Mucosa of rectum (tissue), 2 donors: Measurements from ENCODE around the gene FAIM2.
"Not testable (repeated sequence)": the region's sequence is repeated elsewhere in the genome, so short reads cannot be mapped to it uniquely, and the experiment has no call there.

Experiments used
- H3K27ac ChIP-seq, 2 donors: one replicate each; pipeline ENCODE4 v1.7.0; 2013; ENCODE audit warnings: inconsistent platforms in 2 of 2, low read depth in 2 of 2, low read length in 2 of 2
- H3K27me3 ChIP-seq, 2 donors: one replicate each; pipeline ENCODE4 v1.7.0; 2013; ENCODE audit warnings: low read length in 2 of 2; ENCODE audit not compliant: control insufficient read depth in 2 of 2, insufficient read depth in 2 of 2
- H3K36me3 ChIP-seq, 2 donors: one replicate each; pipeline ENCODE4 v1.7.0; 2013; ENCODE audit warnings: low read length in 2 of 2; ENCODE audit not compliant: control insufficient read depth in 2 of 2, insufficient read depth in 2 of 2
- H3K4me1 ChIP-seq, 2 donors: one replicate each; pipeline ENCODE4 v1.7.0; 2013; ENCODE audit warnings: low read length in 2 of 2, mild to moderate bottlenecking in 1 of 2; ENCODE audit not compliant: control insufficient read depth in 2 of 2, insufficient read depth in 2 of 2
- H3K4me3 ChIP-seq, 2 donors: one replicate each; pipeline ENCODE4 v1.7.0; 2013; ENCODE audit warnings: low read length in 2 of 2
- H3K9ac ChIP-seq, 2 donors: one replicate each; pipeline ENCODE4 v1.7.0; 2013; ENCODE audit warnings: low read length in 2 of 2, low read depth in 1 of 2, mild to moderate bottlenecking in 1 of 2
- H3K9me3 ChIP-seq, 2 donors: one replicate each; pipeline ENCODE4 v1.7.0; 2013; ENCODE audit warnings: low read length in 2 of 2; ENCODE audit not compliant: control insufficient read depth in 2 of 2
- donor health status: healthy.
- donor health status: Normal muscosa, but diverticular disease.

Gene FAIM2

DNA sequence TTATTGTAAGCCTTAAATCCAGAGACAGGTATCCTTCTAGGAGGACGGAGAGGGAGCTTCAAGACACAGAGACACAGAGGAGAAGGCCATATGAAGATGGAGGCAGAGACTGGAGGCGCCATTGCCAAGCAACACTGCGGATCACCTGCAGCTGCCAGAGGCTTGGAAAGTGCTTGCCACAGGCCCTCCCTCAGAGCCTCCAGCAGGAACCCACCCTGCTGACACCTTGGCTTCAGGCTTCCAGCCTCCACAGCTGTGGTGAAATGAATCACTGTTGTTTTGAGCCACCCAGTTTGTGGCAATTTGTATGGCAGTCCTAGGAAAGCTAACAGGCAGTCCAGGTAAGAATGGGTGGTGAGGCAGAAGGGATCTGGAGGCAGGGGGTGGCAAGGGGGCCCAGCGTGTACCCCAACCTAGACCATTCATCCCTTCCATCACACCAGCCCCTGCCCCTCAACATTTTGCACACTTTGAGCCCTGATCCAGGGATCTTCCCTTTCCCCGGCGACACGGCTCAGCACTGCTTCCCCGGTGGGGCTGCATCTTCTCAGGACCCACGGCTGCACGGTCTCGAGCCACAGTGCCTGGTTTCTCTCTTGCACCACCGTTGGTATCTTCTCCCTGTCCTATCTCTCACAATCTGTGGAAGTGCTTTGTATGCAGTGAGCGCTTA lies 38.5 kb downstream of the FAIM2 start:
- Histone ChIP-seq H3K9me3 (no peaks in the 10 kb centered on the region), H3K9ac (no peak overlapping the region), H3K4me1 (peaks cover 6 to 22% of the 10 kb centered on the region in 2 donors), H3K36me3 (no peaks in the 10 kb centered on the region), H3K27me3 (no peaks in the 10 kb centered on the region), H3K4me3 (no peak overlapping the region), H3K27ac (no peak overlapping the region)

GRCh38 chr12:49864798-49865090 lies 39.0 kb downstream of the FAIM2 start:
- H3K9ac ChIP-seq = no peak overlapping the region
- H3K27ac ChIP-seq = no peak overlapping the region
- peaks cover 6 to 22% of the 10 kb centered on the region in 2 donors for H3K4me1 ChIP-seq

GRCh38 chr12:49863946-49864797 lies 39.5 kb downstream of the FAIM2 start:
- Histone ChIP-seq H3K9ac (no peak overlapping the region), H3K27ac (no peak overlapping the region), H3K27me3 (no peaks in the 10 kb centered on the region), H3K4me1 (peaks cover 6 to 21% of the 10 kb centered on the region in 2 donors), H3K9me3 (no peaks in the 10 kb centered on the region), H3K4me3 (no peak overlapping the region), H3K36me3 (no peaks in the 10 kb centered on the region)

More at GRCh38 chr12:49864798-49865090, 39.0 kb downstream of the FAIM2 start:
- no peaks in the 10 kb centered on the region for H3K9me3 ChIP-seq
- no peaks in the 10 kb centered on the region for H3K27me3 ChIP-seq
- no peak overlapping the region for H3K4me3 ChIP-seq
- H3K36me3 ChIP-seq = no peaks in the 10 kb centered on the region

GRCh38 chr12:49860921-49861320 lies 42.8 kb downstream of the FAIM2 start:
- not testable (repeated sequence) for H3K27me3 ChIP-seq, H3K36me3 ChIP-seq, H3K9ac ChIP-seq, H3K27ac ChIP-seq, H3K9me3 ChIP-seq, H3K4me3 ChIP-seq
- peaks cover 0 to 10% of the 10 kb centered on the region in 2 donors for H3K4me1 ChIP-seq

- H3K9ac ChIP-seq, H3K4me1 ChIP-seq, H3K36me3 ChIP-seq, H3K27me3 ChIP-seq, H3K4me3 ChIP-seq, H3K27ac ChIP-seq, H3K9me3 ChIP-seq: not testable (repeated sequence)
These were observed 47.8 kb downstream of the FAIM2 start for GRCh38 chr12:49855890-49856289.

GRCh38 chr12:49854976-49855375 lies 48.7 kb downstream of the FAIM2 start:
- Histone ChIP-seq H3K27me3 (peaks cover 0 to 2% of the 10 kb centered on the region in 2 donors), H3K4me3 (no peak overlapping the region), H3K9me3 (no peaks in the 10 kb centered on the region), H3K4me1 (no peaks in the 10 kb centered on the region), H3K9ac (no peak overlapping the region), H3K27ac (no peak overlapping the region), H3K36me3 (no peaks in the 10 kb centered on the region)

DNA sequence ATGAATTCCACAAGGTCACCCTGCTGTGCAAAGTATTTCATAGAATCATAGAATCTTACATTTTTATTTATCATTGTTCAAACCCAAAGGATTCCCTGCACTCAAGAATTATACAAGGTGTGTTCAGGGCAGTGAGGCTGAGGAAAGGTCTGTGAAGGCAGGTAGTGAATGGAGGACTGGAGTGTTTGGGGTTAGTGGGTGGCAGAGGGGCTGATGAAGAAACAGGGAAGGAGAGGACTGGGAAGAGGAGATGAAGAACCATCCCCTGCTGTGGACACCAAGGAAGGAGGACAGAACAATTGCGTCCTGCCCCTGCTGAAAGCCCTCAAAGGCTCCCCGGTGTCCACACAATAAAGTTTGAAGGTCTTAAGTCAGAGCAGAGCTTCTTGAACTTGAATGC lies 50.0 kb downstream of the FAIM2 start:
- Histone ChIP-seq H3K9ac (no peak overlapping the region), H3K36me3 (no peaks in the 10 kb centered on the region), H3K27me3 (peaks cover 2 to 5% of the 10 kb centered on the region in 2 donors), H3K27ac (no peak overlapping the region), H3K9me3 (no peaks in the 10 kb centered on the region), H3K4me1 (no peaks in the 10 kb centered on the region), H3K4me3 (no peak overlapping the region)

DNA sequence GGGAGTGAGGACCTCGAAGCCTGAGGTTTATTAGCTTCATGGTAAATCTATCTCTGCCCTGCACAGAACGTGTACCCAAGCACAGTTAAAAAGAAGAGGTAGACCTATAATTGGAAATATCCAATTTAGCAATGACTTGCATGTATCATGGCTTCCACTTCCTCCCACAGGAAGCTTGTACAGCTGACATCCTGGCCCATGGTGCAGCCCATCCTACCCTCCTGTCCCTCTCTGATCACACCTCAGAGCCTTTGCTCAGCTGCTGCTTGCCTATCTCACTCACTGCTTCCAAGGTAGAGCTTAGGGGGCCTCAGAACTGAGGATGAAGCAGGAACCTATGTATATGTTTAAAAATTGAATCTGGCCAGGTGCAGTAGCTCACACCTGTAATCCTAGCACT lies 56.5 kb downstream of the FAIM2 start:
- H3K27me3 ChIP-seq = peaks cover 7 to 11% of the 10 kb centered on the region in 2 donors
- no peak overlapping the region for H3K27ac ChIP-seq
- no peaks in the 10 kb centered on the region for H3K36me3 ChIP-seq
- no peaks in the 10 kb centered on the region for H3K9me3 ChIP-seq
- H3K4me1 ChIP-seq = peaks cover 3 to 5% of the 10 kb centered on the region in 2 donors
- H3K4me3 ChIP-seq = no peak overlapping the region
- H3K9ac ChIP-seq = no peak overlapping the region

DNA sequence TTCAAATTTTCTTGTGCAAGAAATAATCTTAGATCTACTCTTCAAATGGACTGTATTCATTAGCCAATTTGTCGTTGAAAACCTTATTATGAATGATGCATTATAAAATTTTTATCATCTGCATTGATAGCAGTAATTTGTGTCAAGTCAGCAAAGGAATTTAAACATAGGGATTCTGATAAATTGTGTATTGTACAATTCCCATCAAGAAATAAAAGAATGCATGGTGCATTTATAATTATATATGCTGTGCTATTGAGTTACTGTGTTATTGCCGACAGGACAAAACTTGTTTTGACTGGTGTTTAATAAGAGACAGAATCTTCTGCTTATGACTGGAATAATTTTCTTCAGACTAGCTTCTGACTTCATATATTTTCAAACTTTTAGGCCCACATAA lies 57.7 kb downstream of the FAIM2 start:
- no peak overlapping the region for H3K27ac ChIP-seq
- H3K9ac ChIP-seq = no peak overlapping the region
- peaks cover 5 to 11% of the 10 kb centered on the region in 2 donors for H3K27me3 ChIP-seq
- H3K4me3 ChIP-seq = no peak overlapping the region
- H3K36me3 ChIP-seq = no peaks in the 10 kb centered on the region
- H3K4me1 ChIP-seq = peaks cover 3 to 10% of the 10 kb centered on the region in 2 donors
- no peaks in the 10 kb centered on the region for H3K9me3 ChIP-seq

DNA sequence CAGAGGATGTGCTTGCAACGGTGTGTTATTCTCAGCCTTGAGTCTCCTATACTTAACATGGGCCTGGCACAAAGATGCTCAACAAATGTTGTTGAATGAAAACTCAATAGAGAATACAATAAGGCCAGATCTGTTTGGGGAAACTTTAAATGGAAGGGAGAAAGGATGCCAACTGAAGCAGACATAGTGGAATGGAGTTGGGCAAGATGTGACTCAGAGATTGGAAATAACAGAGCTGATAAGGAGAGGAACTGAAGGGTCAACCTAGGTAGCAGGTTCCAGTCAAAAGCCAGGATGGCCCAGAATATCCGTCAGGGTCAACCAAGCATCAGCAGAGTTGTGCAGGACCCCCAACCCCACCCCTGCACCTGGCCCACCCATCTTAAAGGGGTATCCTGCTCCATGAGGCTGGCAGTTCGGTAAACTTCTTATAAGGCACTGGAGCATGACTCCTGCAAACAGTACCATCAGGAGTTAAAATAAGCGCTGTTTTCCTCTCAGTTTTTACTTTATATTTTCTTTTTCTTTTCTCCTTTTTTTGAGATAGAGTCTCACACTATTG lies 59.7 kb downstream of the FAIM2 start:
- Histone ChIP-seq H3K36me3 (no peaks in the 10 kb centered on the region), H3K9ac (no peak overlapping the region), H3K27ac (no peak overlapping the region), H3K27me3 (peaks cover 5 to 6% of the 10 kb centered on the region in 2 donors), H3K4me3 (no peak overlapping the region), H3K4me1 (peaks cover 3 to 10% of the 10 kb centered on the region in 2 donors), H3K9me3 (no peaks in the 10 kb centered on the region)
